ENCODE data around the gene SHISA9.
A peak's percentile ranks its signal among the peaks of the same experiment; 100 is the strongest.

The SHISA9 gene

DNA sequence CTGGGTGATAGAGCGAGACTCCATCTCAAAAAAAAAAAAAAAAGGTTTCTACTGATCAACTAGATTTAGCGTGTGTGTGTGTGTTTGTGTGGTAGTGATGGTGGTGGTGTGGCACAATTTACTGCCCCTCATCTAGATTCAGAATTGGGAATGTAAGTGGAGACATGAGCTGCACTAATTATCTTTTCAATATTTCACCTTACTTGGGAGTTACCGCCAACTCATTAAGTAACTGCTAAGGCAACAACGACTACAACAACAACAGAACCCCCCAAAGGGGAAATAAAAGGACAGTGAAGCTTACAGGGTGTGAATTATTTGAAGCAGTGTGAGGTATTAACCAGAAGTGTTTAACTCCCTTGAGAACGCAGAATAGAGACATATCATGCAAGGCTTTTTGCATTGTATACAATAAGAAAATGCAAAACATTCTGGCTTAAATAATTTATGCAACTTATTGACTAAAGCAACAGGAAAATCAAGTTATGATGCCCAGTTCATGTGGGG is 180.5 kb downstream of the SHISA9 start:
- DNase-seq = no peak

- no peak for DNase-seq
Measured at GRCh38 chr16:13083681-13084080, 182.3 kb downstream of the SHISA9 start.

DNA sequence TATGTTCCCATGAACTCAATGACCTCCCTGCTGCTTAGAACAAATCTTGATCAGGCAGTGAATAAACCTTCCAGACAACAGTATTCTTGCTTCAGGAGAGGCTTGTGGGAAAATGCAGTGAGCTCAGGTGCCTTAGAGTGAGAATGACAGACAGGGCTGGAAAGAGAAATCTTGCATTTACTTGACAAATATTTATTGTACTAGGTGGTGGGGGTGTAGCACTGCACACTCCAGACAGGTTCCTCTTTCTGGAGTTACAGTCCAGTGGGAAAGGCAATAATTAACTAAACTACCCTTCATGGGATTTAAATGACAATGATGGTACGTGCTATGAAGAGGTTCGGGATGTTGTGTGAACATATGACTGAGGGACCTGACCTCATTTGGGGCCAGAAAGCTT is 182.9 kb downstream of the SHISA9 start:
- DNase-seq = no peak

DNA sequence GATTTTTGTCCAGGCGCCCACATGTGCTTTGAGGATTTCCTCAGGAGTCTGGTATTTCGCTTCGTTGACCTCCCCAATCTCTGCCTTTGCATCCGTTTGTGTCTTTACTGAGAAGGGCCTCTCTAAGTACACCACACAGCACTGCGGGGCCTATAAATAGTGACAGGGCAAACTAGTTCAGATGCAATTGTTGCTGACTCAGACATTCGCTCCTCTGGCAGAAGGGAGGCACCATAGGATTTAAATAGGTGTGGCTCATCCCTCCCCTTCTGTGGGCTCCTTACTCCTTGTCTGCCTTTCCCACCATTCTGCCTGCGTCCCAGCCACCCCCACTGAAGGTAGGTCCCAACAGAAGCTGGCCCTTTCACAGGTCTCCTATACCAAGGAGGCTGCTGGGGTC is 192.3 kb downstream of the SHISA9 start:
- no peak for DNase-seq

- DNase-seq = no peak
Measured at GRCh38 chr16:13095061-13095460, 193.7 kb downstream of the SHISA9 start.

DNA sequence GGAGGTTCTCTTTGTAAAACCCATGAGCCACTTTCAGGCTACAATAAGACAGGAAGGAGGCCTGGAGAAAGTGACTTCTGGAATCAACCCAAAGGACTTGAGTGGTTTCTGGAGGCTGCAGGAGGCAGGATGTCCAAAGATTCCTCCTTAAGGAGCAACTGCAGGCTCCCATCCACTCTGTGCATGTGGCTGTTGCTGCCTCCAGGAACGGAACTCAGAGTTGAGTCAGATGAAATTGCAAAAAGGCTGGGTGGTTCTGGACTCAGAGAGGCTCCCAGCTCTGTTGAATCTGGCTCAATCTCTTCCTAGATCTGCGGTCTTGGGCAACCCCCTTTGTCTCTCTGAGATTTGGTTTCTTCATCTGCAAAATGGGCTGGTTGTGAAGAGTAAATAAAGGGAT is 197.1 kb downstream of the SHISA9 start:
- no peak for DNase-seq

- no peak for DNase-seq
Measured at GRCh38 chr16:13099822-13100221, 198.4 kb downstream of the SHISA9 start.

GRCh38 chr16:13100970-13101369 is 199.6 kb downstream of the SHISA9 start:
- DNase-seq = no peak

DNA sequence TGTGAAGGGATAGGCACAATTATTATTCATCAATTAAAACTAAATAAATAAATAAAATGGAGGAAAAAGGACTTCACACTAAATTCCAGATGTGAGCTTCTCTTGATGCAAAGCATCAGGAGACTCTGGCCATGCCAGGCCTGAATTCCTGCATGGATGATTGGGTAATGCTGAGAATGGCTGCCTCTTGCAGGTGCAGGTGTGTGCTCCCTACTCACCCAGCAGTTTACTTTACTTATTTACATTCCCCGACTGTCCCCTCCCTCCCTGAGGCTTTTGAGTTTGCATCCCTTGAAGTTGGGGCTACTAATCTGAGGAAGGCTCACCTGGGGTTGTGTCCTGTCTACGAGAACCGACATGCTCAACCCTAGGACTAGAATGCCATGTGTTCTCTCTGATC is 200.4 kb downstream of the SHISA9 start:
- no peak for DNase-seq

GRCh38 chr16:13102401-13102800 is 201.0 kb downstream of the SHISA9 start:
- DNase-seq = no peak

DNA sequence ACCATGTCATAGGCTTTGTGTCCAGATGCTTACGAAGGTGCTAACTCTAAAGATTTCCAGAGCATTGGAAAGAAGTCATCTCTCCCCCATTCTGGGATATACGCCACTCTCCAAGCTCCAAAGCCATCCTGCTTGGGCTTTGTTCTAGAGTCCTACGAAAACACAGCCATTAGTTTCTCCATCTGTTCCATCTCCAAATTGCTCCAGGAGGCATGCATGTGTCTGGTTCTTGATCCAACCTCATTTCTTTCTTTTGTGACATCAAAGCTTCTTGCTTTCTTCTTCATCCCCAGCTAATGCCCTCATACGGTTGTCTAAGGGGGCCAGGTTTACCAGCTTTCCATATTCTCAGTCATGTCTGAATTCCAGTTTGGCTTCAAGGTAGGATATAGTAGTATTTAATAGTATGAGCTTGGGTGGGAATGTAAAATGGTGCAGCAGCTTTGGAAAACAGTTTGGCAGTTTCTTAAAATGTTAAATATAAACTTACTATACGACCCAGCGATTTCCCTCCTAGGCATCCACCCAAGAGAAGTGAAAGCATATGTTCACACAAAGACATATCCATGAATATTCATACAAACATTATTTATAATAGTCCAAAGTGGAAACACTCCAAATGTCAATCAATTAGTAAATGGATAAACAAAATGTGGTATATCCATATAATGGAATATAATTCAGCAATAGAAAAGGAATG is 202.6 kb downstream of the SHISA9 start:
- no peak for DNase-seq

GRCh38 chr16:13104772-13105171 is 203.4 kb downstream of the SHISA9 start:
- DNase-seq = no peak

DNA sequence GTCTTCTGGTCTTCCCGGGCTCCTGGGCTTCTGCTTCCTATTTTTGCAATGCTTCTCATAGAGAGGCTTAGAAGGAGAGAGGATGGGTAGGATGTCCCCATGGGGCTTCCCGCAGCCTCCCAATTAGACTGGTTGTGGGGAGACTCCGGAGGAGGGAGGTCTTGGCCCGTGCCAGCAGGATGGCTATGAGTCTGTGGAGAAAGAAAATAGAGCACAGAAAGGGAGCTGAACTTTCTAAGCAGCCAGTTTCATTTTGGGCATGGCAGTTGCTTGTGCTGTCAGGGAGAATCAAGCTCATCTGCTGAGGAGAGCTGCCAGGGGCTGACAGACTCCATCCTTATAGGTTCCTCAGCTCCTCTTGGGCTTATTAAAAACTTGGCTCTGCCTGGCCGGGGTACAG is 204.0 kb downstream of the SHISA9 start:
- no peak for DNase-seq

DNA sequence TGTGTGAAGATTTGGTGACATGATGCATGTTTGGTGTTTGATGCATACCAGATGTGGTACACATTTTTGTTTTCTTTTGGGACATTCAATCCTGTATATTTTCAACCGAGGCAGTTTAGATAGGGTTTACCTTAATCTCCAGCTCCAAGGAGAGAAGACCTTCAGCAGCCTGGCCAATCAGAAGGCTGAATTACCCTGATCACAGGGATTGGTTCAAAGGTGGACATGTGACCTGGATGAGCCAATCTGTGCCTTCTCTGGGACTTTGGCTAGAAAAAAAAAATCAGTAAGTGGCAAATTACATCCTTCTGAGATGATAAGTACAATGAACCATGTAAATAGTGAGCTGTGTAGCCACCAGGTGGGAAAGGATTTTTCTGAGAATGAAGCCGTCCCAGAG is 205.1 kb downstream of the SHISA9 start:
- DNase-seq = no peak

GRCh38 chr16:13108126-13108525 is 206.7 kb downstream of the SHISA9 start:
- DNase-seq = no peak

DNA sequence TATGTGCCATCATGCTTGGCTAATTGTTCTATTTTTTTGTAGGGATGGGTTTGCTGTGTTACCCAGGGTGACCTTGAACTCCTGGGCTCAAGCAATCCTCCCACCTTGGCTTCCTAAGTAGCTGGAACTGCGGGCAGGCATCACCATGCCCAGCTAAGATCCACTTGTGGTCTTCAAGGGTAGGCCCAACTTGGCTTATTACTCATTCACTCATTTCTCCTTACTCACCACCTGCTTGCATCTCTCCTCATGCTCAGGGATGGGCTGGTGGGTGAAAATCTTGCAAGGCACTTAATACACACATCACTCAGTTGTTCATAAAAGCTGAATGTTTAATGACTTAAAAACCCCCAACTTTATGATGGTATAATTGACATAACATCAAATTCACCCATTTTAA is 207.8 kb downstream of the SHISA9 start:
- DNase-seq = no peak

DNA sequence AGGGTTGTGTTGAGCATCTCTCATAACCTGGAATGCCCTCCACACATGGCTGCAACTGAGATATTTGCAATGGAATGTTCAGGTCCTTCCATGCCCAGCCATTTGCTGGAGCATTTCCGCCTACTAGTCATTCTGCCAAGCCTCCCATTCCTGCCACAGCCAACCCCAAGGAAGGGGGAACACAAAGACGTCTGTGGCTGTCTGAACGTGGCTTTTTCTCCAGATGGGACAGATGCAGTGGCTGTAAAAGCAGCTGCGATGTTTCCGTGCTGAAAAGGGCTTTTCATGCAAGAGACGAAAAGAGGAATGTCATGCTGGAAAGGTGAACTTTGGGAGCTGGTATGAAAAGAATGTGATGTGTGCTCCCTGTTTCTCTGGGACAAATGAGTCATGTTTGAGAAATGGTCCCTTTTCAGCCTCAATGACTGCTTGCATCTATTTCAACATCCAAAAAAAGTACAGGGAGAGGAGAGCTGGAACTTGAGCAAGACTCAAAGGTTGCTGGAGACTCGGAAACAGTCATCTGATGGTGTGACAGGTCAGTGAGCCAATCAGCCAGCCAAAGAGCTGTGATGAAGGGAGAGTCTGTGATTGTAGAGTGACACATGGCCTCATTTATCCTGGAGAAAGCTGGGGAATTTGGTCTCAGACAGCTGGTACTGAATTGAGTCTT is 208.9 kb downstream of the SHISA9 start:
- DNase-seq = peak; percentile 43

DNA sequence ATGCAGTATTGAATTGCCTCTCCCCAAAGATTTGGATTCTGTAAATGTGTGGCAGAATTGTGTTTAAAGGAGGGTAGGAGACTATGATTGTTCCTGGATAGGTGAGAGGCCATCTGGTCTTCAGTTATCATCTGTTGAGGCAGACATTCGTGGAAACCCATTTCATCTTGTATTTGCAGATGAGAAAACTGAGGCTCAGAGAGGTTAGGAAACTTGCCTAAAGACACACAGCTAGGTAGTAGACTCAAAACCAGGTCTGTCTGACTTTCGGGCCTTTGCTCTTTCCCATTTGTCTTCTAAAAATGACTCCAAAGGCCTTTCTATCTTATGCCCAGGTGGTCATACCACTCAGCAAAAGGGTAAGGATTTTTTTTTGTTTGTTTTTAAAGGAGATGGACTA is 210.3 kb downstream of the SHISA9 start:
- DNase-seq = no peak

GRCh38 chr16:13113741-13114140 is 212.3 kb downstream of the SHISA9 start:
- no peak for DNase-seq

- no peak for DNase-seq
Measured at GRCh38 chr16:13118091-13118490, 216.7 kb downstream of the SHISA9 start.

DNA sequence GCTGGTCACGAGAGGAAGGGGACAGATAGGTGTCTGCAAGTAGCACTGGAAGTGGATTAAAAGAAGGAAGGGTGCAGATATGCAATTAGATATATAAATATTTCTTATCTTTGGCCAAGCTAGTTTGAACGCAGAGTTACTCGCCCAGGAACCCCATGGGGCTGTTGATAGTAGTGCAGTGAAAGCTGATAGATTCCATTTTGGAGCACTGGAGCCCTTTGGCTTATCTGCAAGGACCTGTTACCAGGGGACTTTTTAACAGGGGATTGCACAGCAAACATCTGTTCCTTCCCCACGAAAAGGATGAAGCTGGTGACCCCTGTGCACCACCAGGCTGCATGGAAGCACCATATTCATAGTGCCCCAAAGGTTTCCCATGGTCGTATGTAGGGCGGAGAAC is 218.7 kb downstream of the SHISA9 start:
- no peak for DNase-seq

DNA sequence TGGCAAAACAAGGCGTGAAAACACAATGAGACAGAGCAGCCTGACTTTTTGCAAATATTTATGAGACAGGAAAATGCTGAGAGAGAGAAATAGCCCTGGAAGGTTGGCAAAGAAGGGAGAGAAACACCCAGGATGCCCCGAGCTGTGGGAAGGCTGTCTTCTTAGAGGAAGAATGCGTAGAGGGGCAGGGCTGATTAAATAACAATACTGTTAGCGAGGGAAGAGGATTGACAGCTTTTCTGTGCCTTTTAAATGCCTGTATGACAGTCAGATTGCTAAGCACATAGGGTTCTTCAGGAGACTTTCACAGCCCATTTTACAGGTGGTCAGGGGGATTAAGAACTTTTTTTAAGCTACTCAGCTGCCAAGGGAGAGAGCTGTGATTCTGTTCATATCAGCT is 219.2 kb downstream of the SHISA9 start:
- no peak for DNase-seq

- DNase-seq = no peak
Measured at GRCh38 chr16:13123991-13124390, 222.6 kb downstream of the SHISA9 start.

DNA sequence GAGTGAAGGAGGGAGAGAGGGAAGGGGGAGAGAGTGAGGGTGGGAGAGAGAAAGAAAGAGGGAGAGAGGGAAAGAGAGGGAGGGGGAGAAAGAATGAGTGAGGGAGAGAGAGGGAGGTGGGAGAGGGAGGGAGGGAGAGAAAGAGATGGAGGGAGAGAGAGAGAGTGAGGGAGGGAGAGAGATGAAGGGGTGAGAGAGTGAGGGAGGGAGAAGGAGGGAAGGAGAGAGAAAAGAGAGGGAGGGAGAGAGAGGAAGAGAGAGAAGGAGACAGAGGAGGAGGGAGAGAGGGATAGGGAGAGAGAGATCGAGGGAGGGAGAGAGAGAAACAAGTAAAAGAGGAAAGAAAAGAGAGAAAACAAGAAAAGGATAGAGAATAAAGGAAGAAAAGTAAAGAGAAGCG is 225.7 kb downstream of the SHISA9 start:
- DNase-seq = no peak

DNA sequence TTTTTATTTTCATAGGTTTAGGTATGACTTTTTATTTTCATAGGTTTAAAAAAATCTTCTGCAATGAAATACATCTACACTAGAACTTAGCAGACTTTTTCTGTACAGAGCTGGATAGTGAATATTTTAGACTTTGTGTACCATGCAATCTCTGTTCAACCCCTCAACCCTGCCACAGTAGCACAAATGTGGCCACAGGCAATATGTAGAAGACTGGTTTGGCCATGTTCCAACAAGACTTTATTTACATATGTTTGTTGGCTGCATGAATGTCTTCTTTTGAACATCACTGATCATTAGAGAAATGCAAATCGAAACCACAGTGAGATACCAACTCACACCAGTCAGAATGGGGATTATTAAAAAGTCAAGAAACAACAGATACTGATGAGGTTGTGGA is 229.2 kb downstream of the SHISA9 start:
- DNase-seq = no peak
